Breast epithelium (tissue), 3 donors: ENCODE measurements around the gene NGDN.

Experiments used
- CTCF ChIP-seq, 3 donors: fragments of 450-650 bp; IDR thresholded peaks; one replicate each; pipeline ENCODE4 v1.5.1; 2016 to 2017; ENCODE audit warnings: antibody characterized with exemption in 3 of 3, mild to moderate bottlenecking in 3 of 3, moderate library complexity in 3 of 3
- POLR2A ChIP-seq: fragments of 450-650 bp; IDR thresholded peaks from one replicate; pipeline ENCODE4 v1.6.1; 2016; ENCODE audit warnings: antibody characterized with exemption, mild to moderate bottlenecking, moderate library complexity

DNA sequence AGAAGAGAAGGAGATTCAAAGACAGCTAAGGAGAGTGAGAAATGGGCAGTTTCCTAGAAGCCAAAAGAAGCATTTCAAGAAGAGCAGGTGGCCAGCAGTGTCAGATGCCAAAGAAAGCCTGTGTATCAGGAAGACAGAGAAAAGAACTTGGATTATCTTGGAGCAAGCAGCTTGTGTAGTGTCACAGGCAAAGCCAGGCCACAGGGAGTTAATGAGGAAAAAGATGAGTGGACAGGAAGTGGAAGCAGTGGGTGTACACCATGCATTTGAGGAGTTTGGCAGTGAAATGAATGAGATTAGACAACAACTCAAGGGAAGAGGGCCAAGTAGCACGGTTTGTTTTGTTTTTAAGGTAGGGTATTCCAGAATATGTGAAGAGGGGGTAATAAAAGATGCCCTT lies 28.4 kb upstream of the NGDN start:
- TF ChIP-seq POLR2A (no peak), CTCF (IDR thresholded peaks at IDR 0.05) (no peak)
